Fibroblast of villous mesenchyme (primary cell): ENCODE results near the gene TNC. TPM values are rescaled to one million over a fixed set of nuclear protein-coding genes. Genes with fewer than 3 reads are reported as not detected.

Experiments
- DNase-seq: peaks from one replicate; pipeline ENCODE4 v3.0.0-alpha.2; 2010; ENCODE audit warnings: low read depth
- H3K4me3 ChIP-seq: 2 replicates; pipeline ENCODE4 v1.5.1; 2011; ENCODE audit warnings: low read depth, mild to moderate bottlenecking, low read length
- total RNA-seq: library from RNA; depleted of rRNA; stranded (reverse); fragments of >200 nt; gene quantifications from 2 replicates; pipeline ENCODE4 v1.2.3, GENCODE V29; 2012
- TF ChIP-seq, protein P1 (sequence below): IDR thresholded peaks from 2 replicates; pipeline ENCODE4 v1.5.1; 2012; ENCODE audit warnings: low read depth, mild to moderate bottlenecking, low read length; ENCODE audit not compliant: insufficient read depth

TNC gene
- total RNA-seq, 1 donor, result 371 TPM

DNA sequence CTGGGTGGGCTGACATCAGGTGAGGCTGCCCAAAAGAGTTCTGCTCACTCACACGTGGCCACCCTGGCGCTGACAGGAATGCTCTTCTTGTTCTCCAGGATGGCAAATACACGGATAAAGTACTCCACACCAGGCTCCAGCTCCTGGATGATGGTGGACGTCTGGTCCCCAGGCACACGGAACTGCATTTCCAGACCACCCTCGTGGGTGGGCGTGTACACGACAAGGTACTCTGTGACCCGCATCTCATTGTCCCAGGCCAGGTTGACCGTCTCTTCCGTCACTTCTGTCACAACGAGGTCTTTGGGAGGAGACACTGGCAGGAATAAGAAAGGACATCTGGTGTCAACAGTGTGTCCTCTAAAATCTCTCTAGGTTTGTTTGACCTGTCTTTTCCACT is 33.8 kb downstream of the TNC start:
- no peak for DNase-seq
- TF ChIP-seq, protein P1, sequence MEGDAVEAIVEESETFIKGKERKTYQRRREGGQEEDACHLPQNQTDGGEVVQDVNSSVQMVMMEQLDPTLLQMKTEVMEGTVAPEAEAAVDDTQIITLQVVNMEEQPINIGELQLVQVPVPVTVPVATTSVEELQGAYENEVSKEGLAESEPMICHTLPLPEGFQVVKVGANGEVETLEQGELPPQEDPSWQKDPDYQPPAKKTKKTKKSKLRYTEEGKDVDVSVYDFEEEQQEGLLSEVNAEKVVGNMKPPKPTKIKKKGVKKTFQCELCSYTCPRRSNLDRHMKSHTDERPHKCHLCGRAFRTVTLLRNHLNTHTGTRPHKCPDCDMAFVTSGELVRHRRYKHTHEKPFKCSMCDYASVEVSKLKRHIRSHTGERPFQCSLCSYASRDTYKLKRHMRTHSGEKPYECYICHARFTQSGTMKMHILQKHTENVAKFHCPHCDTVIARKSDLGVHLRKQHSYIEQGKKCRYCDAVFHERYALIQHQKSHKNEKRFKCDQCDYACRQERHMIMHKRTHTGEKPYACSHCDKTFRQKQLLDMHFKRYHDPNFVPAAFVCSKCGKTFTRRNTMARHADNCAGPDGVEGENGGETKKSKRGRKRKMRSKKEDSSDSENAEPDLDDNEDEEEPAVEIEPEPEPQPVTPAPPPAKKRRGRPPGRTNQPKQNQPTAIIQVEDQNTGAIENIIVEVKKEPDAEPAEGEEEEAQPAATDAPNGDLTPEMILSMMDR, result no peak
- H3K4me3 ChIP-seq, result no peak overlapping the region

GRCh38 chr9:115080242-115080641 is 37.7 kb downstream of the TNC start:
- TF ChIP-seq, protein P1, result no peak
- no peak overlapping the region for H3K4me3 ChIP-seq
- no peak for DNase-seq

GRCh38 chr9:115079156-115079555 is 38.8 kb downstream of the TNC start:
- no peak overlapping the region for H3K4me3 ChIP-seq
- TF ChIP-seq, protein P1, result no peak
- peak; percentile 33 for DNase-seq

DNA sequence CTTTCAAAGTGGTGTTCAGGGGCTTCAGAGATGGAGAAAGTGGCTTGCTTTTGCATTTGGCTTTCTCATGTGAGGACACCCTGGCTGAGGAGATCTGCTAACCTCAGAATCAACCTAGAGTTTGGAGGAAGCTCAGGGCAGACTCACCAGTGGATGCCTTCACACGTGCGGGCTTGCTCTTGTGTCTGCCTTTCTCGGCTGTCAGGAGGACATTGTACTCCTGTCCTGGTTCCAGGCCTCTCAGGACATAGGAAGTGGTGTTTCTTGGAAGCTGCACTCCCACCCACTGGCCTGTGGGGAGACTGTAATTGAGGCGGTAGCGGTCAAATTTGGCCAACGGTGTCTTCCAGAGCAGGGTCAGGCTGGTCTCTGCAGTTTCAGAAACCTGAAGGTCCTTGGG is 44.5 kb downstream of the TNC start:
- H3K4me3 ChIP-seq, result no peak overlapping the region
- no peak for DNase-seq
- TF ChIP-seq, protein P1, result no peak

GRCh38 chr9:115071176-115071575 is 46.8 kb downstream of the TNC start:
- H3K4me3 ChIP-seq, result no peak overlapping the region
- peak; percentile 21 for DNase-seq
- TF ChIP-seq, protein P1, result no peak

GRCh38 chr9:115069771-115070170 is 48.2 kb downstream of the TNC start:
- TF ChIP-seq, protein P1, result no peak
- H3K4me3 ChIP-seq, result no peak overlapping the region
- no peak for DNase-seq

- no peak for DNase-seq
- H3K4me3 ChIP-seq, result no peak overlapping the region
- TF ChIP-seq, protein P1, result no peak
These were observed 48.7 kb downstream of the TNC start for GRCh38 chr9:115069302-115069701.
